GM23338 (cell line): ENCODE measurements around the gene GRID1. TPM values are rescaled to one million over a fixed set of nuclear protein-coding genes. Genes with fewer than 3 reads are reported as not detected.

Experiments
- ATAC-seq: fragments of 200-7000 bp; cut with Tn5 transposase; 3 replicates; pipeline ENCODE4 v1.9.1; 2020
- DNase-seq: peaks from one replicate; pipeline ENCODE4 v3.0.0-alpha.2; 2015; ENCODE audit warnings: low spot score
- H2AFZ ChIP-seq: fragments of 200-600 bp; sonication (generic); 2 replicates; pipeline ENCODE4 v1.8.0; 2016; ENCODE audit warnings: antibody characterized with exemption, mild to moderate bottlenecking, moderate library complexity
- H3F3A ChIP-seq: fragments of 200-600 bp; sonication (generic); replicated peaks from 2 replicates; pipeline ENCODE4 v1.8.0; 2017; ENCODE audit warnings: antibody characterized with exemption, mixed run types, low read depth
- H3K27ac ChIP-seq: fragments of 200-600 bp; sonication (generic); 2 replicates; pipeline ENCODE4 v1.6.1; 2016; ENCODE audit warnings: low read depth
- H3K27me3 ChIP-seq: fragments of 200-600 bp; sonication (generic); 2 replicates; pipeline ENCODE4 v1.8.0; 2016; ENCODE audit warnings: mild to moderate bottlenecking, mixed run types, moderate library complexity; ENCODE audit not compliant: insufficient read depth
- H3K36me3 ChIP-seq: fragments of 200-600 bp; sonication (generic); 2 replicates; pipeline ENCODE4 v1.8.0; 2016; ENCODE audit warnings: mild to moderate bottlenecking; ENCODE audit not compliant: insufficient read depth
- H3K4me1 ChIP-seq: fragments of 200-600 bp; sonication (generic); 2 replicates; pipeline ENCODE4 v1.8.0; 2016; ENCODE audit warnings: mild to moderate bottlenecking, moderate library complexity; ENCODE audit not compliant: insufficient read depth
- H3K4me2 ChIP-seq: fragments of 200-600 bp; sonication (generic); 2 replicates; pipeline ENCODE4 v1.7.1; 2017; ENCODE audit warnings: mixed run types
- H3K4me3 ChIP-seq: fragments of 200-600 bp; sonication (generic); 2 replicates; pipeline ENCODE4 v1.6.1; 2016; ENCODE audit warnings: mixed run types
- H3K79me2 ChIP-seq: fragments of 200-600 bp; sonication (generic); replicated peaks from 2 replicates; pipeline ENCODE4 v1.8.0; 2017; ENCODE audit warnings: mild to moderate bottlenecking; ENCODE audit not compliant: insufficient read depth
- H3K9me2 ChIP-seq: fragments of 200-600 bp; sonication (generic); 2 replicates; pipeline ENCODE4 v1.8.0; 2017; ENCODE audit not compliant: insufficient read depth
- H4K20me1 ChIP-seq: fragments of 200-600 bp; sonication (generic); replicated peaks from 2 replicates; pipeline ENCODE4 v1.8.0; 2017; ENCODE audit warnings: mild to moderate bottlenecking; ENCODE audit not compliant: insufficient read depth
- H3K27ac Mint-ChIP-seq: 2 replicates; pipeline ENCODE4 v1.8.0; 2020; ENCODE audit warnings: inconsistent platforms, mild to moderate bottlenecking, moderate library complexity, mixed read lengths
- H3K27me3 Mint-ChIP-seq: 3 replicates; pipeline ENCODE4 v1.8.0; 2022; ENCODE audit warnings: low read depth, mild to moderate bottlenecking, moderate library complexity, mixed read lengths, inconsistent platforms; ENCODE audit not compliant: insufficient read depth, poor library complexity
- H3K36me3 Mint-ChIP-seq: 3 replicates; pipeline ENCODE4 v1.8.0; 2021; ENCODE audit warnings: low read depth, mild to moderate bottlenecking, inconsistent platforms, moderate library complexity, mixed read lengths
- H3K4me1 Mint-ChIP-seq: 3 replicates; pipeline ENCODE4 v1.8.0; 2020; ENCODE audit warnings: mild to moderate bottlenecking, inconsistent platforms, mixed read lengths
- H3K4me3 Mint-ChIP-seq: 3 replicates; pipeline ENCODE4 v1.8.0; 2021; ENCODE audit warnings: moderate library complexity, mild to moderate bottlenecking, inconsistent platforms, mixed read lengths
- H3K9me3 Mint-ChIP-seq: 3 replicates; pipeline ENCODE4 v1.8.0; 2020; ENCODE audit warnings: moderate library complexity, mild to moderate bottlenecking, inconsistent platforms, mixed read lengths
- CREB1 ChIP-seq: fragments of 250-450 bp; sonication (Bioruptor Pico); IDR thresholded peaks from 2 replicates; pipeline ENCODE4 v1.5.0; 2020; ENCODE audit warnings: low read depth, mild to moderate bottlenecking, moderate library complexity
- EZH2 ChIP-seq: fragments of 200-600 bp; sonication (generic); IDR thresholded peaks from one replicate; pipeline ENCODE4 v1.8.0; 2017; ENCODE audit warnings: antibody characterized with exemption, mild to moderate bottlenecking, low read depth; ENCODE audit not compliant: unreplicated experiment
- EZH2phosphoT487 ChIP-seq: fragments of 200-600 bp; sonication (generic); IDR thresholded peaks from one replicate; pipeline ENCODE4 v1.8.1; 2018; ENCODE audit warnings: antibody characterized with exemption; ENCODE audit not compliant: unreplicated experiment
- JUNB ChIP-seq: IDR thresholded peaks from one replicate; pipeline ENCODE4 v1.6.1; 2016; ENCODE audit warnings: antibody characterized with exemption; ENCODE audit not compliant: unreplicated experiment
- NANOG ChIP-seq: IDR thresholded peaks from 2 replicates; pipeline ENCODE4 v1.6.1; 2016; ENCODE audit warnings: antibody characterized with exemption, borderline replicate concordance
- POLR2AphosphoS5 ChIP-seq: IDR thresholded peaks from 2 replicates; pipeline ENCODE4 v1.6.1; 2016; ENCODE audit warnings: antibody characterized with exemption, low read depth
- STAT1 ChIP-seq: IDR thresholded peaks from one replicate; pipeline ENCODE4 v1.6.1; 2016; ENCODE audit warnings: antibody characterized with exemption; ENCODE audit not compliant: unreplicated experiment
- ZNF114 ChIP-seq: fragments of 250-450 bp; sonication (Bioruptor Pico); IDR thresholded peaks from 2 replicates; pipeline ENCODE4 v1.5.0; 2020; ENCODE audit warnings: mild to moderate bottlenecking, moderate library complexity
- ZNF331 ChIP-seq: fragments of 250-450 bp; sonication (Bioruptor Pico); IDR thresholded peaks from 2 replicates; pipeline ENCODE4 v1.5.0; 2020; ENCODE audit warnings: low read depth, mild to moderate bottlenecking, moderate library complexity
- polyA plus RNA-seq: library from polyadenylated mRNA; unstranded; fragments of >200 nt; fragmentation: Nextera tagmentation; extraction: Ambion mirVana; gene quantifications from 2 replicates; pipeline ENCODE4 v1.2.1, GENCODE V29; 2016
- total RNA-seq: library from RNA; depleted of rRNA; stranded (reverse); fragments of >200 nt; shearing (Covaris generic); gene quantifications from 2 replicates; pipeline ENCODE4 v1.2.3, GENCODE V29; 2014
- TF ChIP-seq, protein P1 (sequence below): IDR thresholded peaks from one replicate; pipeline ENCODE4 v1.6.1; 2018; ENCODE audit warnings: antibody characterized with exemption; ENCODE audit not compliant: unreplicated experiment
- TF ChIP-seq, protein P2 (sequence below): IDR thresholded peaks from 2 replicates; pipeline ENCODE4 v1.6.1; 2016; ENCODE audit warnings: antibody characterized with exemption
- TF ChIP-seq, protein P3 (sequence below): fragments of 250-450 bp; sonication (Bioruptor Pico); IDR thresholded peaks from 2 replicates; pipeline ENCODE4 v1.5.0; 2020; ENCODE audit warnings: mild to moderate bottlenecking, moderate library complexity
- TF ChIP-seq, protein P4 (sequence below), 2 experiments: fragments of 200-600 bp in 1 of 2; sonication (generic) in 1 of 2; conservative IDR thresholded peaks; 2 replicates each; pipeline versions ENCODE4 v1.5.1 to v1.6.1; 2016 to 2017; ENCODE audit warnings: antibody characterized with exemption in 2 of 2, low read depth in 2 of 2, mild to moderate bottlenecking in 2 of 2, moderate library complexity in 1 of 2

Gene GRID1
- total and polyA plus RNA-seq, 2 experiments from 2014 or later: 0.14 to 0.15 TPM

DNA sequence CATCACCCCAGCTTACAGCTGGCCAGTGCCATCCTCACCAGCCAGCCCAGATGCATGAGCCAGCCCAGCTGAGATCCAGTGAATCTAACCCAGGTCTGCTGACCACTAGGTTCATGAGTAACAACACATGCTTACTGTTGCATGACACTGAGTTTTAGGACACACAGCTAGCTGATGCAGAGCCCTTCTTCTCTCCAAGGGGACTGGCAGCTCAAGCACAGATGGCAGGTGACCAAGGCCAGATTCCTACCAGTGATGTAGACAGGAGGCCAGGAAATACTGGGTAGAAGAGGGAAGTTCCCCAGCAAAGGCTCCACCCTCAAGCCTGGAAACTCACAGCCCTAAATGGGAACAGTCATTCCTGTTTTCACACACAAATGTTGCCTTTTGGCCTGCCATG lies 236.6 kb downstream of the GRID1 start:
- H3K4me1 Mint-ChIP-seq: no peaks in the 10 kb centered on the region
- Histone ChIP-seq H3K4me2 (no peak overlapping the region), H3F3A (no peaks in the 10 kb centered on the region), H3K27me3 (no peaks in the 10 kb centered on the region), H2AFZ (no peak overlapping the region), H3K79me2 (no peaks in the 10 kb centered on the region), H4K20me1 (no peaks in the 10 kb centered on the region), H3K4me3 (no peak overlapping the region), H3K9me2 (no peaks in the 10 kb centered on the region), H3K36me3 (no peaks in the 10 kb centered on the region), H3K4me1 (no peaks in the 10 kb centered on the region), H3K27ac (no peak overlapping the region)
- DNase-seq: no peak
- ATAC-seq: no peak
- TF ChIP-seq EZH2 (no peak), STAT1 (no peak), EZH2phosphoT487 (no peak), POLR2AphosphoS5 (no peak), ZNF114 (CRISPR knock-in tag) (no peak), NANOG (no peak), ZNF331 (CRISPR knock-in tag) (no peak), JUNB (no peak), CREB1 (no peak)
- TF ChIP-seq, protein P1, sequence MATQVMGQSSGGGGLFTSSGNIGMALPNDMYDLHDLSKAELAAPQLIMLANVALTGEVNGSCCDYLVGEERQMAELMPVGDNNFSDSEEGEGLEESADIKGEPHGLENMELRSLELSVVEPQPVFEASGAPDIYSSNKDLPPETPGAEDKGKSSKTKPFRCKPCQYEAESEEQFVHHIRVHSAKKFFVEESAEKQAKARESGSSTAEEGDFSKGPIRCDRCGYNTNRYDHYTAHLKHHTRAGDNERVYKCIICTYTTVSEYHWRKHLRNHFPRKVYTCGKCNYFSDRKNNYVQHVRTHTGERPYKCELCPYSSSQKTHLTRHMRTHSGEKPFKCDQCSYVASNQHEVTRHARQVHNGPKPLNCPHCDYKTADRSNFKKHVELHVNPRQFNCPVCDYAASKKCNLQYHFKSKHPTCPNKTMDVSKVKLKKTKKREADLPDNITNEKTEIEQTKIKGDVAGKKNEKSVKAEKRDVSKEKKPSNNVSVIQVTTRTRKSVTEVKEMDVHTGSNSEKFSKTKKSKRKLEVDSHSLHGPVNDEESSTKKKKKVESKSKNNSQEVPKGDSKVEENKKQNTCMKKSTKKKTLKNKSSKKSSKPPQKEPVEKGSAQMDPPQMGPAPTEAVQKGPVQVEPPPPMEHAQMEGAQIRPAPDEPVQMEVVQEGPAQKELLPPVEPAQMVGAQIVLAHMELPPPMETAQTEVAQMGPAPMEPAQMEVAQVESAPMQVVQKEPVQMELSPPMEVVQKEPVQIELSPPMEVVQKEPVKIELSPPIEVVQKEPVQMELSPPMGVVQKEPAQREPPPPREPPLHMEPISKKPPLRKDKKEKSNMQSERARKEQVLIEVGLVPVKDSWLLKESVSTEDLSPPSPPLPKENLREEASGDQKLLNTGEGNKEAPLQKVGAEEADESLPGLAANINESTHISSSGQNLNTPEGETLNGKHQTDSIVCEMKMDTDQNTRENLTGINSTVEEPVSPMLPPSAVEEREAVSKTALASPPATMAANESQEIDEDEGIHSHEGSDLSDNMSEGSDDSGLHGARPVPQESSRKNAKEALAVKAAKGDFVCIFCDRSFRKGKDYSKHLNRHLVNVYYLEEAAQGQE: no peak
- TF ChIP-seq, protein P2, sequence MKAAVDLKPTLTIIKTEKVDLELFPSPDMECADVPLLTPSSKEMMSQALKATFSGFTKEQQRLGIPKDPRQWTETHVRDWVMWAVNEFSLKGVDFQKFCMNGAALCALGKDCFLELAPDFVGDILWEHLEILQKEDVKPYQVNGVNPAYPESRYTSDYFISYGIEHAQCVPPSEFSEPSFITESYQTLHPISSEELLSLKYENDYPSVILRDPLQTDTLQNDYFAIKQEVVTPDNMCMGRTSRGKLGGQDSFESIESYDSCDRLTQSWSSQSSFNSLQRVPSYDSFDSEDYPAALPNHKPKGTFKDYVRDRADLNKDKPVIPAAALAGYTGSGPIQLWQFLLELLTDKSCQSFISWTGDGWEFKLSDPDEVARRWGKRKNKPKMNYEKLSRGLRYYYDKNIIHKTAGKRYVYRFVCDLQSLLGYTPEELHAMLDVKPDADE: no peak
- TF ChIP-seq, protein P3, sequence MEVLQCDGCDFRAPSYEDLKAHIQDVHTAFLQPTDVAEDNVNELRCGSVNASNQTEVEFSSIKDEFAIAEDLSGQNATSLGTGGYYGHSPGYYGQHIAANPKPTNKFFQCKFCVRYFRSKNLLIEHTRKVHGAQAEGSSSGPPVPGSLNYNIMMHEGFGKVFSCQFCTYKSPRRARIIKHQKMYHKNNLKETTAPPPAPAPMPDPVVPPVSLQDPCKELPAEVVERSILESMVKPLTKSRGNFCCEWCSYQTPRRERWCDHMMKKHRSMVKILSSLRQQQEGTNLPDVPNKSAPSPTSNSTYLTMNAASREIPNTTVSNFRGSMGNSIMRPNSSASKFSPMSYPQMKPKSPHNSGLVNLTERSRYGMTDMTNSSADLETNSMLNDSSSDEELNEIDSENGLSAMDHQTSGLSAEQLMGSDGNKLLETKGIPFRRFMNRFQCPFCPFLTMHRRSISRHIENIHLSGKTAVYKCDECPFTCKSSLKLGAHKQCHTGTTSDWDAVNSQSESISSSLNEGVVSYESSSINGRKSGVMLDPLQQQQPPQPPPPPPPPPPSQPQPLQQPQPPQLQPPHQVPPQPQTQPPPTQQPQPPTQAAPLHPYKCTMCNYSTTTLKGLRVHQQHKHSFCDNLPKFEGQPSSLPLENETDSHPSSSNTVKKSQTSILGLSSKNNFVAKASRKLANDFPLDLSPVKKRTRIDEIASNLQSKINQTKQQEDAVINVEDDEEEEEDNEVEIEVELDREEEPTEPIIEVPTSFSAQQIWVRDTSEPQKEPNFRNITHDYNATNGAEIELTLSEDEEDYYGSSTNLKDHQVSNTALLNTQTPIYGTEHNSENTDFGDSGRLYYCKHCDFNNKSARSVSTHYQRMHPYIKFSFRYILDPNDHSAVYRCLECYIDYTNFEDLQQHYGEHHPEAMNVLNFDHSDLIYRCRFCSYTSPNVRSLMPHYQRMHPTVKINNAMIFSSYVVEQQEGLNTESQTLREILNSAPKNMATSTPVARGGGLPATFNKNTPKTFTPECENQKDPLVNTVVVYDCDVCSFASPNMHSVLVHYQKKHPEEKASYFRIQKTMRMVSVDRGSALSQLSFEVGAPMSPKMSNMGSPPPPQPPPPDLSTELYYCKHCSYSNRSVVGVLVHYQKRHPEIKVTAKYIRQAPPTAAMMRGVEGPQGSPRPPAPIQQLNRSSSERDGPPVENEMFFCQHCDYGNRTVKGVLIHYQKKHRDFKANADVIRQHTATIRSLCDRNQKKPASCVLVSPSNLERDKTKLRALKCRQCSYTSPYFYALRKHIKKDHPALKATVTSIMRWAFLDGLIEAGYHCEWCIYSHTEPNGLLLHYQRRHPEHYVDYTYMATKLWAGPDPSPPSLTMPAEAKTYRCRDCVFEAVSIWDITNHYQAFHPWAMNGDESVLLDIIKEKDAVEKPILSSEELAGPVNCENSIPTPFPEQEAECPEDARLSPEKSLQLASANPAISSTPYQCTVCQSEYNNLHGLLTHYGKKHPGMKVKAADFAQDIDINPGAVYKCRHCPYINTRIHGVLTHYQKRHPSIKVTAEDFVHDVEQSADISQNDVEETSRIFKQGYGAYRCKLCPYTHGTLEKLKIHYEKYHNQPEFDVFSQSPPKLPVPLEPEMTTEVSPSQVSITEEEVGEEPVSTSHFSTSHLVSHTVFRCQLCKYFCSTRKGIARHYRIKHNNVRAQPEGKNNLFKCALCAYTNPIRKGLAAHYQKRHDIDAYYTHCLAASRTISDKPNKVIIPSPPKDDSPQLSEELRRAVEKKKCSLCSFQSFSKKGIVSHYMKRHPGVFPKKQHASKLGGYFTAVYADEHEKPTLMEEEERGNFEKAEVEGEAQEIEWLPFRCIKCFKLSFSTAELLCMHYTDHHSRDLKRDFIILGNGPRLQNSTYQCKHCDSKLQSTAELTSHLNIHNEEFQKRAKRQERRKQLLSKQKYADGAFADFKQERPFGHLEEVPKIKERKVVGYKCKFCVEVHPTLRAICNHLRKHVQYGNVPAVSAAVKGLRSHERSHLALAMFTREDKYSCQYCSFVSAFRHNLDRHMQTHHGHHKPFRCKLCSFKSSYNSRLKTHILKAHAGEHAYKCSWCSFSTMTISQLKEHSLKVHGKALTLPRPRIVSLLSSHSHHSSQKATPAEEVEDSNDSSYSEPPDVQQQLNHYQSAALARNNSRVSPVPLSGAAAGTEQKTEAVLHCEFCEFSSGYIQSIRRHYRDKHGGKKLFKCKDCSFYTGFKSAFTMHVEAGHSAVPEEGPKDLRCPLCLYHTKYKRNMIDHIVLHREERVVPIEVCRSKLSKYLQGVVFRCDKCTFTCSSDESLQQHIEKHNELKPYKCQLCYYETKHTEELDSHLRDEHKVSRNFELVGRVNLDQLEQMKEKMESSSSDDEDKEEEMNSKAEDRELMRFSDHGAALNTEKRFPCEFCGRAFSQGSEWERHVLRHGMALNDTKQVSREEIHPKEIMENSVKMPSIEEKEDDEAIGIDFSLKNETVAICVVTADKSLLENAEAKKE (CRISPR knock-in tag): no peak
- TF ChIP-seq, protein P4, sequence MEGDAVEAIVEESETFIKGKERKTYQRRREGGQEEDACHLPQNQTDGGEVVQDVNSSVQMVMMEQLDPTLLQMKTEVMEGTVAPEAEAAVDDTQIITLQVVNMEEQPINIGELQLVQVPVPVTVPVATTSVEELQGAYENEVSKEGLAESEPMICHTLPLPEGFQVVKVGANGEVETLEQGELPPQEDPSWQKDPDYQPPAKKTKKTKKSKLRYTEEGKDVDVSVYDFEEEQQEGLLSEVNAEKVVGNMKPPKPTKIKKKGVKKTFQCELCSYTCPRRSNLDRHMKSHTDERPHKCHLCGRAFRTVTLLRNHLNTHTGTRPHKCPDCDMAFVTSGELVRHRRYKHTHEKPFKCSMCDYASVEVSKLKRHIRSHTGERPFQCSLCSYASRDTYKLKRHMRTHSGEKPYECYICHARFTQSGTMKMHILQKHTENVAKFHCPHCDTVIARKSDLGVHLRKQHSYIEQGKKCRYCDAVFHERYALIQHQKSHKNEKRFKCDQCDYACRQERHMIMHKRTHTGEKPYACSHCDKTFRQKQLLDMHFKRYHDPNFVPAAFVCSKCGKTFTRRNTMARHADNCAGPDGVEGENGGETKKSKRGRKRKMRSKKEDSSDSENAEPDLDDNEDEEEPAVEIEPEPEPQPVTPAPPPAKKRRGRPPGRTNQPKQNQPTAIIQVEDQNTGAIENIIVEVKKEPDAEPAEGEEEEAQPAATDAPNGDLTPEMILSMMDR (conservative IDR thresholded peaks at IDR 0.05; ENCODE audit: low read depth in 2 of 2): no peak
- peaks cover 66% of the 10 kb centered on the region for H3K9me3 Mint-ChIP-seq
- no peak overlapping the region for H3K27ac Mint-ChIP-seq
- peaks cover 6% of the 10 kb centered on the region; the same call in 2 of the 3 replicates for H3K36me3 Mint-ChIP-seq
- H3K4me3 Mint-ChIP-seq: no peak overlapping the region
- peaks cover 6% of the 10 kb centered on the region for H3K27me3 Mint-ChIP-seq
